Lower leg skin (tissue), 3 donors: Measurements from ENCODE around the gene WDR27.

Experiments
- POLR2A ChIP-seq, 2 donors: fragments of 450-650 bp; IDR thresholded peaks; one replicate each; pipeline ENCODE4 v1.6.1; 2016 to 2017; ENCODE audit warnings: antibody characterized with exemption in 2 of 2, mild to moderate bottlenecking in 1 of 2, moderate library complexity in 1 of 2
- TF ChIP-seq, protein P1 (sequence below), 3 donors: fragments of 450-650 bp; IDR thresholded peaks; one replicate each; pipeline ENCODE4 v1.5.1; 2016; ENCODE audit warnings: antibody characterized with exemption in 3 of 3, mild to moderate bottlenecking in 3 of 3, moderate library complexity in 2 of 3

DNA sequence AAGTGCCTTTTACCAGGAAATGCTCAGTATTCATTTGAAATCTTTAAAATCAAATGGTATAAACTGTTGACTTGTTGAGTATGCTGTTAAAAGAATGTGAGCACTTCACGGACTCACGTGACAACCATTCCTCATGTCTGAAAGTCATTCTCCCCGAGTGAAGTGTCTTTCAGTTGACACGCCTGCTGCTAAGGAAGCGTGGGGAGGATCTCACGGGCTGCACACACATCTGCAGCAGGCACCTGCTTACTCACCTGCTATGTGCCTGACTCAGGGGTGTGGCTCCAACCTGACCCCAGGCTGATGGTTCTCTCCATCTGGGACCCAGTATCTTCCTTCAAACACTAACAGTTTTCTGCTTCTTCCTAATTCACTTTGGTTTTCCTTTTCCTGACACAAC is 32.7 kb downstream of the WDR27 start:
- TF ChIP-seq, protein P1, sequence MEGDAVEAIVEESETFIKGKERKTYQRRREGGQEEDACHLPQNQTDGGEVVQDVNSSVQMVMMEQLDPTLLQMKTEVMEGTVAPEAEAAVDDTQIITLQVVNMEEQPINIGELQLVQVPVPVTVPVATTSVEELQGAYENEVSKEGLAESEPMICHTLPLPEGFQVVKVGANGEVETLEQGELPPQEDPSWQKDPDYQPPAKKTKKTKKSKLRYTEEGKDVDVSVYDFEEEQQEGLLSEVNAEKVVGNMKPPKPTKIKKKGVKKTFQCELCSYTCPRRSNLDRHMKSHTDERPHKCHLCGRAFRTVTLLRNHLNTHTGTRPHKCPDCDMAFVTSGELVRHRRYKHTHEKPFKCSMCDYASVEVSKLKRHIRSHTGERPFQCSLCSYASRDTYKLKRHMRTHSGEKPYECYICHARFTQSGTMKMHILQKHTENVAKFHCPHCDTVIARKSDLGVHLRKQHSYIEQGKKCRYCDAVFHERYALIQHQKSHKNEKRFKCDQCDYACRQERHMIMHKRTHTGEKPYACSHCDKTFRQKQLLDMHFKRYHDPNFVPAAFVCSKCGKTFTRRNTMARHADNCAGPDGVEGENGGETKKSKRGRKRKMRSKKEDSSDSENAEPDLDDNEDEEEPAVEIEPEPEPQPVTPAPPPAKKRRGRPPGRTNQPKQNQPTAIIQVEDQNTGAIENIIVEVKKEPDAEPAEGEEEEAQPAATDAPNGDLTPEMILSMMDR (IDR thresholded peaks at IDR 0.05): no peak
- no peak for TF ChIP-seq POLR2A (IDR thresholded peaks at IDR 0.05)
